ENCODE data around the gene LGALSL.

The LGALSL gene

DNA sequence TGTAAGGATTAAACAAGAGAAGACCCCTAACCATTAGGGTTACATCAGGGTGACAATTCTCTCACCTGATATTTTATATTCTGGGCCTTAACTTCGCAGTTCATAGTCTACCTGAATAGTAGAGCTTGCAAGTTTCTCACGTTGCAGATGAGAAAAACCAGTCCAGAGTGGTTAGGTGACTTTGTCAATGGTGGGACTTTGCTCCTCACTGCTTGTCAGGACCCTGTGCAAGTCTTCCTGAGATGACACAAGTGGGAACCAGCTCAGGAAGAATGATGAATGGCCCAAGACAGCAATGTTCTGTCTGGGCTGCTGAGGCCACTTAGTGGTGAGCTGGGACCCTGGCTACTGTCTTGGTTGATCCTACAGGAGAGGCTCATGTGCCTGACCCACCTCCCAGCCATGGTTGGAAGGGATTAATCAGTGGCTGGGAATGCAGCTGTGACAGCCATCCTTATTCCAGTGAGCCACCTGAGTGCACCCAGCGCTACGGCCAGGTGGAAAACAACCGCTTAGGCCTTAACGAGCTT, 16.9 kb downstream of the LGALSL start:
- FAIRE-seq = no peak
- no peak for DNase-seq (ENCODE audit: low spot score)

- DNase-seq (ENCODE audit: low spot score) = no peak
These were observed 17.6 kb downstream of the LGALSL start for GRCh38 chr2:64471600-64471999.

DNA sequence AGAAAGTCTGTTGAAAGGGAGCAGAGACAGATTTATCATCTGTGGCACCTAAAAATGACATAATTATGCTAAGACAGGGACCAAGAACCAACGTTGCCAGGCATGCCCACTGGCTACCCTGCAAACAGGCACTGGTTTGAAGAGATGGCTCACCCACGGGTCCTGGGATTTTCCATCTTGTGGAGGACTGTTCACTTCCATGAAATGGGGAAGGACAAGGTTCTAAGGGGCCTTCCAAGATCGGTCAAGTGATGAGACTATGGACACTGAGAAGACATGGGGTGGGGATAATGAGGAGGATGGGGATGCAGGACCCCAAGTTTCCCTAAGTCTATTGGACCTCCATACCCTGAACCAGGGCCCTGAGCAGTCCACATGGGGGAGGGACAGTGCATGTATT, 18.9 kb downstream of the LGALSL start:
- FAIRE-seq (no peak), DNase-seq (ENCODE audit: low spot score) (no peak)

More at GRCh38 chr2:64471600-64471999, 17.6 kb downstream of the LGALSL start:
- no peak for FAIRE-seq

- no peak for FAIRE-seq
- DNase-seq (ENCODE audit: low spot score) = no peak
These were observed 20.2 kb downstream of the LGALSL start for GRCh38 chr2:64474121-64474571.

DNA sequence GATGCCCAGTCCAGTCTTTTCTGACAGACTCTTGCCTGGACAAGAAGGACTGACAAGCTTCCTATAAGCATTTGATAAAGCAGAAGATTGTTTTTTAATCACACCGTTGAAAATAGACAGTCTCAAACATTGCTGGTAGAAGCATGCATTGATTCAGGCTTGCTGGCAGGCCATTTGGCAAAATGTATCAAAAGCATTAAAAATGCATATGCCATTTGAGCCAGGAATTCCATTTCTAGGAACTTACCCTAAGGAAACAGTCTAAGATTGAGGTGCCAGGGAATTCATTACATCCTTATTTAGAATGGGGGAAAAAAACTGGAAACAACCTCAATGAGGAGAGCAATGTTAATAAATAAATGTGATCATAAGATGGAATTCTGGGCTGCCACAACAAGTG, 20.7 kb downstream of the LGALSL start:
- DNase-seq (ENCODE audit: low spot score) (no peak), FAIRE-seq (no peak)

DNA sequence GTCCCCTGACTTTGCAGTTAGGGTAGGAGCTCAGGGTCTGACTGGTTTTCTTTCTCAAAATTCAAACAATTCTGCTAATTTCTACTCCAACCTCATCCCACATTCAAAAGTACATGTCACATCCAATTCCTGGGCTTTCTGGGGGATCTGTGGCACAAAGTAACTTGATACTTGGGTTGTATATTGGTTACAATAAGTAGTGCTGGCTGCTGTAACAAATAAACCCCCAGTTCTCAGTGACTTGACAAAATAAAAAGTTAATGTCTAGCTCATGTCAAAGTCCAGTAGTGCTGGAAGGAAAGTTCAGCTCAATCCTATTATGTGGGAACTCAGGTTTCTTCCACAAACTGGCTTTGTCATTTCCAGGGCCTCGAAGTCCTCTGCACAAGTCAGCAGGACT, 23.1 kb downstream of the LGALSL start:
- DNase-seq (ENCODE audit: low spot score) (no peak), FAIRE-seq (no peak)

DNA sequence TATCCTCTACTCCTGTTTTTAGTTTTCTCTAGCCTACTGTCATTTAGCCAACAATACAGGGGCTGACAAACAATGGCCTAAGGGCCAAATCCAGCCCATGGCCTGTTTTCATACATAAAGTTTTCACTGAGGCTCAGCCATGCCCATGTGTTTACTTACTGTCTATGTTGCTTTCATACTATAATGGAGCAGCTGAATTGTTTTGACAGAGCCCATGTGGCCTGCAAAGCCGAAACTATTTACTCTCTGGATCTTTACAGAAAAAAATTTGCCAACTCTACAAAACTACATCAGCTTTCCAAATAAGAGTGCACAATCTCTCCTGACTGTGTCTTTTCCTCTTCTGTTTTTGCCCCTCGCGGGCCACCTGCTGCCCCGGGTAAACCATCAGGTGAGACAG, 24.0 kb downstream of the LGALSL start:
- DNase-seq (ENCODE audit: low spot score) (no peak), FAIRE-seq (no peak)

DNA sequence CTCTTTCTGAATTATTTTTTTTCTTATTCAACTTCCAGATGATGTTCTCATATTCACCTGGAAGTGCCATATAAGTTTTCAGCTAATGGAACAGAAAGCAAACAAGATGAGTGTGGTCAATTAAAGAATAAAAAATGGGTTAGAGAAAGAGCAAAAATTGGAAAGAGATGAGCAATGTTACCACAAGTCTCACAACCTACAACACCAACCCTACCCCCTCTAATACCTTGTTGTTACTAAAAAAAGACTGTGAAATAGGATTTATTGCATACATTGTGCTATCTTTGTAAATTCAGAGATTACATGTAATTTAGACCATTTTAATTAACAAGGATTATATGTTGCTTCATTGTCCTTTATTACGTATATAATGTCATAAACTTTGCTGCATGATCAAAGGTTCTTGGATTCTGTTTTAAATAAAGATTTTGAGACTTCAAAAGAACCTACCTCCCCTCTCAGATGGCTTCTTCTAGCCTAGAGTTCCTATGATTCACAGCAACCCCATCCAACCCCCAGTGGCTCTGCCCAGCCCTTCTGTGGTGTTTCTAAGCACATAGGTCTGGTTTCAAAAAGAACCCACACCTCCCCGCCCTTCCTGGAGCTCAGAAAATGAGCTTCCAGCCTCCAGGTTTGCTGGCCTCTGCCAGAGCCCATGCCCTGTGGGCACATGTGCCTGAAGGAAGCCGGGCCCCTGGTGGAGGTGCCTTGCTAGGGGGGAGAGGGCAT, 24.7 kb downstream of the LGALSL start:
- DNase-seq (ENCODE audit: low spot score) (no peak), FAIRE-seq (no peak)

GRCh38 chr2:64479259-64480117, 25.5 kb downstream of the LGALSL start:
- FAIRE-seq (no peak), DNase-seq (ENCODE audit: low spot score) (no peak)

GRCh38 chr2:64481665-64482064, 27.7 kb downstream of the LGALSL start:
- FAIRE-seq = no peak
- no peak for DNase-seq (ENCODE audit: low spot score)

DNA sequence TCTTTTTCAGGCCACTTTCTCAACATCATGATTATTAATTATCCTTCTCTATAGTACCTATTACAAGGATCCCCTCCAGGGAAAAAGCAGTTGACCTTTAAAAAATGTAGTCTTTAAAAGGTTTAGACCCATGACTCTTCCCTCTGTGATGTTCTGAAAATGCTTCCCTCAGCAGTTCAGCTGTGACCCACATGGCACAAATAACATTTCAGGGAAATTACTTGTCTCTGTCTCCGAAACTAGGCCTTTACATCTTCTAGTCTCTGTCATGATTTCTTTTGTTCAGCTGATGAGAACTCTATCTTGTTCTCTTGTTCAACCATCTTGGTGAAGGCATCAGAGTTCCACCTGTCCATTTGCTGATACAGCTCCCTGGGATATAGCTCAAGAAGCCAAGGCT, 28.3 kb downstream of the LGALSL start:
- DNase-seq (ENCODE audit: low spot score) (no peak), FAIRE-seq (no peak)

GRCh38 chr2:64482765-64483504, 29.0 kb downstream of the LGALSL start:
- FAIRE-seq (no peak), DNase-seq (ENCODE audit: low spot score) (peak; percentile 44)

- no peak for FAIRE-seq
- DNase-seq (ENCODE audit: low spot score) = no peak
These were observed 31.4 kb downstream of the LGALSL start for GRCh38 chr2:64485331-64485730.

GRCh38 chr2:64485961-64486360, 32.0 kb downstream of the LGALSL start:
- DNase-seq (ENCODE audit: low spot score) (no peak), FAIRE-seq (no peak)

DNA sequence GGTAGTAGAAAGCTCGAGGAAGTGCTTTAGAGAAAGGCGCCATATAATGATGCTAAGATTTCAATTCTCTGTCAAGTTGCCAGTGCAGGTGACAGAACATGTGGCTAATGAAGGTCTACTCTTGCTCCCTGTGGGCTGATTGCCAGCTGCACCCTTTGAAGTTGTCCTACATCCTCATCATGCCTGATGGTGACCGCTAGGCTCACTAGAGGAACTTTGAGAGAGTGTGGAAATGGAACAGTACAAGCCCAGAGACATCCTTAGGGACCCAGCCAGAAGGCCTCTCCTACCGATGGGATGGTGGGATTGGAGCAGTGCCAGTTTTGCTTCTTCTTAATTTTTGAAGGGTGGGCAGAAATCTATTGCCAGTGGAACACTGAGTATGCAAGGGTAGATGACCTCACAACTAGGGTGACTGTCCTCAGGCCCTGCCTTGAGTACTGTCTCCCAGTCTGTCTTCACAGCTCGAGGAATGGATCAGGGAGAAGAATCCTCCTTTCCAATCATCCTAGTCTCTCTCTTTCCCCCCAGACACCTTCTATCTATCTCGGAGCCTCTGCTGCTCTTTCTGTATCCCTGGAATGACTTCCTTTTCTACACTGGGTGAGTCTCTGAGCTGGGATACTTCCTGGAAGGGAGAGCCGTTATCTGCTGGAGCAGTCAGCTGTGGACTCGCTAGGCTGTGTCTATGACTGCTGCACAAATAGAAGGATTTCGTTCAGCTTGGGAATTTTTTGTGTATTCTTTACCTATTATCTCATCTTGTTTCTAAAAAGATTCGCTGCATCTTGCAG, 33.5 kb downstream of the LGALSL start:
- FAIRE-seq = no peak
- DNase-seq (ENCODE audit: low spot score) = no peak

- peak; percentile 81 for DNase-seq (ENCODE audit: low spot score)
- no peak for FAIRE-seq
These were observed 34.4 kb downstream of the LGALSL start for GRCh38 chr2:64488050-64488974.

DNA sequence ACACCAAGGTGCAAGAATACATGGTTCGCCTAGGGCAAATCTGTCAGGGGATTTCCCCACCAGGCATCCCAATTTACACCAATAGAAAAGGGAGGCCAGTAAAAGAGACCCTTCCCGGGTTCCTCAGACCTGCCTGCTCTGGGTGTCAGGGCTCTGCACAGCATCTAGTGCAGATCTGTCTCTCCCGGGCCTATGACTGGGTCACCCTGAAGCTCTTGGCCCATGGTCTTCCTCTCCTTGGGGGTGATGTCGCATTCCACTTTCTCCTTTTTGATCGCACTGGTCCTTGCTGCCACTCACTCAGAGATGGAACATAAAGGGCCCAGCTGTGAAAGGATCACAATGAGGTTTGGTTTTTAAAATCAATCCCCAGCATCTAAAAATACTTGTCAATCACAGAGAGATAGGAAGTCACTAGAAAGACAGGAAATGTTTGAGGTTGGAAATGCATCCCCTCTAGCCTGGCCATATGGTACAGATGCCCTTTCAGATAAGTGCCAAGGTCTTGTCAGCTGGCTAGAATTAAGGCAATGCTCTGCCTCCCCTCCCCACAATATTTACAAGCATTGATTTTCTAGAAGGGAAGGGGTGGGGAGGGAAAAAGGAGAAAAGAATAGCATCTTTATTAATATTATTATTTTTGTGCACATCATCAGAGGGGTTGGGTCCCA, 35.3 kb downstream of the LGALSL start:
- DNase-seq (ENCODE audit: low spot score) (no peak), FAIRE-seq (no peak)

- DNase-seq (ENCODE audit: low spot score) = no peak
- FAIRE-seq = no peak
These were observed 37.5 kb downstream of the LGALSL start for GRCh38 chr2:64491426-64491825.

DNA sequence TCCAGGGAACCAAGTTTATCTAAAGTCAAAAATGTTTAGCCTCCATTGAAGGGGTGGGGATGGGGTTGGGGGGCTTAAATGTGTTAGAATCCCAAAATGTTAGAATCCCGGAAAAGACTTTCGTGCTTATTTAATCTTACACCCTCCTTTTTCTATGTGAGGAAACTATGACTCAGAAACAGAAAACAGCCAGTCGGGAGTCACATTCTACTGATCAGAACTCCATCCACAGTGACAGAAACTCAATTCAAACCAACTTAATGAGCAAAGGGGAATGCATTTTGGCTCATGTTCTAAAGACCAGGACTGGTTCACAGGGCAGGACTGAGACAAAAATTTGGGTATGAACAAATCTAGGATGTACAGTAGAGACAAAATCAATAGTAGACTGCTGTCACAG, 38.3 kb downstream of the LGALSL start:
- DNase-seq (ENCODE audit: low spot score) (no peak), FAIRE-seq (no peak)
